CD4-positive, alpha-beta T cell (primary cell): ENCODE results near the gene RBM38. TPM values are rescaled to one million over a fixed set of nuclear protein-coding genes. Genes with fewer than 3 reads are reported as not detected.

ENCODE experiments used
- ATAC-seq: fragments of 200-7000 bp; cut with Tn5 transposase; one replicate; pipeline ENCODE4 v1.10.0; 2022; ENCODE audit warnings: mild to moderate bottlenecking; ENCODE audit not compliant: poor library complexity
- CTCF ChIA-PET: fragments of 350-600 bp; sonication (Branson Sonifier 250); formaldehyde crosslinking; loops from one replicate; lab custom pipeline; 2021; ENCODE audit warnings: antibody characterized with exemption, inconsistent platforms; lab: Charles Lee
- POLR2A ChIA-PET: fragments of 350-600 bp; sonication (Branson Sonifier 250); formaldehyde crosslinking; loops from one replicate; lab custom pipeline; 2021; ENCODE audit warnings: antibody characterized with exemption, inconsistent platforms; lab: Charles Lee
- DNase-seq, 14 experiments: peaks; one replicate each; pipeline ENCODE4 v3.0.0-alpha.2; 2013 to 2020; ENCODE audit warnings: mixed read lengths in 2 of 14
- H3K27ac ChIP-seq, 2 donors: one replicate each; pipeline versions ENCODE4 v1.5.1 to v1.7.0; 2013; ENCODE audit warnings: low read length in 2 of 2, low read depth in 1 of 2, mild to moderate bottlenecking in 1 of 2
- H3K27me3 ChIP-seq, 2 experiments: 1 replicate in 1 of 2; 2 replicates in 1 of 2; pipeline versions ENCODE4 v1.6.1 to v1.7.0; 2013; ENCODE audit warnings: low read length in 2 of 2, control low read depth in 1 of 2, mild to moderate bottlenecking in 1 of 2, moderate library complexity in 1 of 2; ENCODE audit not compliant: insufficient read depth in 2 of 2, control insufficient read depth in 1 of 2
- H3K36me3 ChIP-seq: one replicate; pipeline ENCODE4 v1.6.1; 2013; ENCODE audit warnings: low read length, control low read depth; ENCODE audit not compliant: insufficient read depth
- H3K4me1 ChIP-seq: one replicate; pipeline ENCODE4 v1.6.1; 2013; ENCODE audit warnings: low read length, control low read depth; ENCODE audit not compliant: insufficient read depth
- H3K4me3 ChIP-seq: one replicate; pipeline ENCODE4 v1.5.1; 2013; ENCODE audit warnings: mild to moderate bottlenecking, low read length, moderate library complexity
- H3K9me3 ChIP-seq, 2 experiments: 1 replicate in 1 of 2; 2 replicates in 1 of 2; pipeline versions ENCODE4 v1.6.1 to v1.7.0; 2013; ENCODE audit warnings: low read length in 2 of 2, mild to moderate bottlenecking in 2 of 2, control low read depth in 1 of 2, moderate library complexity in 1 of 2; ENCODE audit not compliant: control insufficient read depth in 1 of 2, insufficient read depth in 1 of 2
- H3K27ac Mint-ChIP-seq: one replicate; pipeline ENCODE4 v1.8.0; 2020; ENCODE audit warnings: mixed read lengths
- H3K27me3 Mint-ChIP-seq: one replicate; pipeline ENCODE4 v1.8.0; 2021; ENCODE audit warnings: mixed read lengths
- H3K36me3 Mint-ChIP-seq: one replicate; pipeline ENCODE4 v1.8.0; 2021; ENCODE audit warnings: low read depth, mixed read lengths
- H3K4me1 Mint-ChIP-seq: one replicate; pipeline ENCODE4 v1.8.0; 2021; ENCODE audit warnings: low read depth, mixed read lengths
- H3K4me3 Mint-ChIP-seq: one replicate; pipeline ENCODE4 v1.8.0; 2020; ENCODE audit warnings: mild to moderate bottlenecking, mixed read lengths
- H3K9me3 Mint-ChIP-seq: one replicate; pipeline ENCODE4 v1.8.0; 2020; ENCODE audit warnings: mixed read lengths
- intact Hi-C, 2 experiments: fragments of 100-400 bp; cut with DNase I in 1 of 2; cut with micrococcal nuclease in 1 of 2; formaldehyde crosslinking; loops; one replicate each; pipeline versions ENCODE4 v1.15.1 to v1.9.0; 2023 to 2025; cut with DNase I, micrococcal nuclease
- total RNA-seq, 174 experiments: library from RNA in 2 of 174; stranded (reverse) in 2 of 174; gene quantifications; one replicate each; pipeline ENCODE4 v1.2.3 and lab custom pipeline; 2021 to 2026
- TF ChIP-seq, protein P1 (sequence below): fragments of 200-600 bp; IDR thresholded peaks from one replicate; pipeline ENCODE4 v1.8.0; 2022; ENCODE audit warnings: antibody characterized with exemption, mild to moderate bottlenecking

The RBM38 gene
- total RNA-seq, 2 experiments from 2014 or later, result 604 to 645 TPM

DNA sequence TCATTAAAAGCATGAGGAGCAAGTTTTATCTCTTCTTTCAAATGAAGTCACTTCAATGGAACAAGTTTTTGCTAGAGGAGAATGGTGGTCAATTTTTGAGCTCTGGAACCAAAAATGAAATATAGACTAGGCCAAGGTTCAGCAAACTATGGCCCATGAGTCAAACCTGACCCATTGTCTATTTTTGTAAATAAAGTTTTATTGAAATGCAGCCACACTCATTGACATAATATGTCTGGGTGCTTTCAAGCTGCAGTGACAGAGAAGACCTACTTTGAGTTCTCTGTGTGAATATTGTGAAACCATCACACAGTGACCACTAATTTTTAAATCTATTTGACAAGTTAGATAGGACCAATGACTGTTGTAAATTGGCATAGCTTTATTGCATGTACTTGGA is 26.7 kb upstream of the RBM38 start:
- DNase-seq (no peak), ATAC-seq (no peak)
- Mint-ChIP-seq H3K36me3 (peaks cover 60% of the 10 kb centered on the region), H3K27ac (no peak overlapping the region), H3K4me3 (no peak overlapping the region), H3K4me1 (no peaks in the 10 kb centered on the region), H3K27me3 (no peaks in the 10 kb centered on the region), H3K9me3 (no peaks in the 10 kb centered on the region)
- H3K27me3 ChIP-seq, result no peaks in the 10 kb centered on the region
- intact Hi-C loops, result no loop called here
- TF ChIP-seq, protein P1, sequence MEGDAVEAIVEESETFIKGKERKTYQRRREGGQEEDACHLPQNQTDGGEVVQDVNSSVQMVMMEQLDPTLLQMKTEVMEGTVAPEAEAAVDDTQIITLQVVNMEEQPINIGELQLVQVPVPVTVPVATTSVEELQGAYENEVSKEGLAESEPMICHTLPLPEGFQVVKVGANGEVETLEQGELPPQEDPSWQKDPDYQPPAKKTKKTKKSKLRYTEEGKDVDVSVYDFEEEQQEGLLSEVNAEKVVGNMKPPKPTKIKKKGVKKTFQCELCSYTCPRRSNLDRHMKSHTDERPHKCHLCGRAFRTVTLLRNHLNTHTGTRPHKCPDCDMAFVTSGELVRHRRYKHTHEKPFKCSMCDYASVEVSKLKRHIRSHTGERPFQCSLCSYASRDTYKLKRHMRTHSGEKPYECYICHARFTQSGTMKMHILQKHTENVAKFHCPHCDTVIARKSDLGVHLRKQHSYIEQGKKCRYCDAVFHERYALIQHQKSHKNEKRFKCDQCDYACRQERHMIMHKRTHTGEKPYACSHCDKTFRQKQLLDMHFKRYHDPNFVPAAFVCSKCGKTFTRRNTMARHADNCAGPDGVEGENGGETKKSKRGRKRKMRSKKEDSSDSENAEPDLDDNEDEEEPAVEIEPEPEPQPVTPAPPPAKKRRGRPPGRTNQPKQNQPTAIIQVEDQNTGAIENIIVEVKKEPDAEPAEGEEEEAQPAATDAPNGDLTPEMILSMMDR, result no peak
- ChIA-PET CTCF (no interaction called here), POLR2A (no interaction called here)
- H3K36me3 ChIP-seq, result peaks cover 76% of the 10 kb centered on the region
- no peaks in the 10 kb centered on the region for H3K9me3 ChIP-seq
- no peaks in the 10 kb centered on the region for H3K4me1 ChIP-seq
- no peak overlapping the region for H3K4me3 ChIP-seq
- H3K27ac ChIP-seq, result no peak overlapping the region

DNA sequence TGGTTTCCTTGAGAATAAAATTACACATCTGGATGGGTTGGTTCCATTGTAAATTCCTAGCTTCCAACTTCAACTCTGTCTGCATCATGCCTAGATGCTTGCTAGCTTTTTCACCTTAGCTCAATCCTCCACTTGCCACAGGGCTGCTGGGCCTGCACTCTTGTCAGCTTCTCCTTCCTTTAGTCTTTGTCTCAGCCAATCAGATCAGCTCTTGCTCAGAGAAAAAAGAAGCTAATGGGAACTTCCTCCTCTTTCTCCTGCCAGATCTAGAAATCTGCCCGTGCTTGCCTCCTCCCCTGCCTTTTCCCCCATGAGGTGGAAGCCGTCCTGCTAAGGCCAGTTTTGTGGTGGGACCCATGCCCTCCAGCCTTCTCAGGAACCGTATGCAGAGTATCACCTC is 21.6 kb upstream of the RBM38 start:
- no peak for ATAC-seq
- Histone ChIP-seq H3K9me3 (no peaks in the 10 kb centered on the region), H3K4me1 (peaks cover 6% of the 10 kb centered on the region), H3K36me3 (peaks cover 89% of the 10 kb centered on the region), H3K4me3 (no peak overlapping the region), H3K27me3 (no peaks in the 10 kb centered on the region), H3K27ac (no peak overlapping the region)
- DNase-seq, result no peak
- TF ChIP-seq, protein P1, result no peak
- Mint-ChIP-seq H3K36me3 (peaks cover 94% of the 10 kb centered on the region), H3K4me1 (peaks cover 16% of the 10 kb centered on the region), H3K27ac (no peak overlapping the region), H3K4me3 (no peak overlapping the region), H3K9me3 (no peaks in the 10 kb centered on the region), H3K27me3 (no peaks in the 10 kb centered on the region)
- CTCF ChIA-PET, result interaction anchor here (0.5 kb wide), 1 partner anchor 51 kb away, joined by 3 read pairs; no protein-coding TSS in a partner anchor
- intact Hi-C loops, result no loop called here
- POLR2A ChIA-PET, result no interaction called here

DNA sequence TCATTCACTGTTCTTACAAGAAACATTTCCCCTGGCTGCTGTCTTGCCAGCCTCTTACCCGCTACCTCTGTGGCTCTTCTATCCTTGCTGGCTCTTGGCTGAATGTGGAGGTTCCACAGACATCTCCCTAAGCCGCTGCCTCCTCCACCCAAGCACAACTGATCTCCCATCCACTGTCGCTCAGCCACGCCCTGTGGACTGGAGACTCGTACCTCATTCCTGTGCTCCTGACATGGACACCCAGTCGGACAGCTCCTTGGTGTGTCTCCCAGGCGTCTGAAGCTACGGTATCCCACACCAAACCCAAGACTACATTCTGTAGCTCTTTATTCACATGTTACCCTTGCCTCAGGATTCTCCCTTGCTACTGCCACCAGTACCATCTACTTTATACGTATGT is 20.9 kb upstream of the RBM38 start:
- Histone ChIP-seq H3K4me1 (peaks cover 11% of the 10 kb centered on the region), H3K27ac (no peak overlapping the region), H3K27me3 (no peaks in the 10 kb centered on the region), H3K9me3 (no peaks in the 10 kb centered on the region), H3K36me3 (peaks cover 90% of the 10 kb centered on the region), H3K4me3 (no peak overlapping the region)
- no peak overlapping the region for H3K4me3 Mint-ChIP-seq
- no peak for ATAC-seq
- ChIA-PET CTCF (no interaction called here), POLR2A (no interaction called here)
- no peak overlapping the region for H3K27ac Mint-ChIP-seq
- H3K27me3 Mint-ChIP-seq, result no peaks in the 10 kb centered on the region
- no peaks in the 10 kb centered on the region for H3K9me3 Mint-ChIP-seq
- intact Hi-C loops, result no loop called here
- TF ChIP-seq, protein P1, result no peak
- no peak for DNase-seq
- H3K4me1 Mint-ChIP-seq, result peaks cover 20% of the 10 kb centered on the region
- peaks cover 96% of the 10 kb centered on the region for H3K36me3 Mint-ChIP-seq
